OCI-LY7 (cell line): ENCODE results near the gene EML2.

ENCODE experiments used
- EZH2phosphoT487 ChIP-seq: fragments of 200-600 bp; sonication (generic); IDR thresholded peaks from 2 replicates; pipeline ENCODE4 v1.6.1; 2018; ENCODE audit warnings: low read depth, borderline replicate concordance, mild to moderate bottlenecking, mixed run types, antibody characterized with exemption, low read length, moderate library complexity, mixed read lengths
- TF ChIP-seq, protein P1 (sequence below): fragments of 200-600 bp; sonication (generic); conservative IDR thresholded peaks from 2 replicates; pipeline ENCODE4 v1.5.1; 2014; ENCODE audit warnings: mild to moderate bottlenecking, antibody characterized with exemption, low read length, moderate library complexity, mixed read lengths

DNA sequence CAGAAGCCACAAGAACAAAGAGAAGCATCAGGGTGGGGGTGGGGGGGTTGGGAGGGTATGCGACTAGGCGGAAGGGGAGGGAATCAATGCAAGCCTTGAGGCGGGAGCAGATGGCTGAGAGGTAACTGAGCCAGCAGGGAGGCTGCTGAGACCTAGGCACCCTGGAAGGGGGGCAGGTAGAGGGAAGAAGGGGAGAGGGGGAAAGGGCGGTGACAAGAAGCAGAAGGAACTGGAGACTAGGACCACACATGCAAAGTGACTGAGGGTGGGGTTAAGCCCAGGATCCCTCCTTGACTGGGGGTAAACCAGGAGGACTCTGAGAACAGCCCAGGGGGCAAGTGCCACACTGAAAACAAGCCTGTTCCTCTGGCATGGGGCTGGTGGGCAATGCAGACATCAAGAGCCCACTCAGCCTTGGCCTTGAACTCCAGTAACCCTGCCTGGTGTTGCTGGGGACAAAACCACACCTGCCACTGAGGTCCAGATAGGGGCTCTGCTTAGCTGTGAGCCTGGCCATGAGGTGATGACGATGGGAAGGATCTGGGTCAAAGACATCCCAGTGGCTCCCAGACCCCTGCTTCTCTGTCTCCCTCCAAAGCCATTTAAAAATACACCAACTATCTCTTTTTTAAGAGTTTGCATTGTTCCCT is 74.9 kb downstream of the EML2 start:
- TF ChIP-seq, protein P1, sequence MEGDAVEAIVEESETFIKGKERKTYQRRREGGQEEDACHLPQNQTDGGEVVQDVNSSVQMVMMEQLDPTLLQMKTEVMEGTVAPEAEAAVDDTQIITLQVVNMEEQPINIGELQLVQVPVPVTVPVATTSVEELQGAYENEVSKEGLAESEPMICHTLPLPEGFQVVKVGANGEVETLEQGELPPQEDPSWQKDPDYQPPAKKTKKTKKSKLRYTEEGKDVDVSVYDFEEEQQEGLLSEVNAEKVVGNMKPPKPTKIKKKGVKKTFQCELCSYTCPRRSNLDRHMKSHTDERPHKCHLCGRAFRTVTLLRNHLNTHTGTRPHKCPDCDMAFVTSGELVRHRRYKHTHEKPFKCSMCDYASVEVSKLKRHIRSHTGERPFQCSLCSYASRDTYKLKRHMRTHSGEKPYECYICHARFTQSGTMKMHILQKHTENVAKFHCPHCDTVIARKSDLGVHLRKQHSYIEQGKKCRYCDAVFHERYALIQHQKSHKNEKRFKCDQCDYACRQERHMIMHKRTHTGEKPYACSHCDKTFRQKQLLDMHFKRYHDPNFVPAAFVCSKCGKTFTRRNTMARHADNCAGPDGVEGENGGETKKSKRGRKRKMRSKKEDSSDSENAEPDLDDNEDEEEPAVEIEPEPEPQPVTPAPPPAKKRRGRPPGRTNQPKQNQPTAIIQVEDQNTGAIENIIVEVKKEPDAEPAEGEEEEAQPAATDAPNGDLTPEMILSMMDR, result no peak
- TF ChIP-seq EZH2phosphoT487, result no peak
